KOPT-K1 (cell line): ENCODE results near the gene PEF1.

ENCODE experiments used
- H3K27ac ChIP-seq: fragments of 200-600 bp; sonication (generic); 2 replicates; pipeline ENCODE4 v1.5.1; 2016; ENCODE audit warnings: antibody characterized with exemption, mild to moderate bottlenecking, low read depth, low read length; ENCODE audit not compliant: poor library complexity, severe bottlenecking
- H3K36me3 ChIP-seq: fragments of 200-600 bp; sonication (generic); 2 replicates; pipeline ENCODE4 v1.5.1; 2017; ENCODE audit warnings: antibody characterized with exemption, mild to moderate bottlenecking, low read length, moderate library complexity; ENCODE audit not compliant: insufficient read depth
- H3K9me3 ChIP-seq: fragments of 200-600 bp; sonication (generic); 2 replicates; pipeline ENCODE4 v1.5.1; 2017; ENCODE audit warnings: antibody characterized with exemption, low read length, mild to moderate bottlenecking; ENCODE audit not compliant: insufficient read depth, poor library complexity, severe bottlenecking

The PEF1 gene

DNA sequence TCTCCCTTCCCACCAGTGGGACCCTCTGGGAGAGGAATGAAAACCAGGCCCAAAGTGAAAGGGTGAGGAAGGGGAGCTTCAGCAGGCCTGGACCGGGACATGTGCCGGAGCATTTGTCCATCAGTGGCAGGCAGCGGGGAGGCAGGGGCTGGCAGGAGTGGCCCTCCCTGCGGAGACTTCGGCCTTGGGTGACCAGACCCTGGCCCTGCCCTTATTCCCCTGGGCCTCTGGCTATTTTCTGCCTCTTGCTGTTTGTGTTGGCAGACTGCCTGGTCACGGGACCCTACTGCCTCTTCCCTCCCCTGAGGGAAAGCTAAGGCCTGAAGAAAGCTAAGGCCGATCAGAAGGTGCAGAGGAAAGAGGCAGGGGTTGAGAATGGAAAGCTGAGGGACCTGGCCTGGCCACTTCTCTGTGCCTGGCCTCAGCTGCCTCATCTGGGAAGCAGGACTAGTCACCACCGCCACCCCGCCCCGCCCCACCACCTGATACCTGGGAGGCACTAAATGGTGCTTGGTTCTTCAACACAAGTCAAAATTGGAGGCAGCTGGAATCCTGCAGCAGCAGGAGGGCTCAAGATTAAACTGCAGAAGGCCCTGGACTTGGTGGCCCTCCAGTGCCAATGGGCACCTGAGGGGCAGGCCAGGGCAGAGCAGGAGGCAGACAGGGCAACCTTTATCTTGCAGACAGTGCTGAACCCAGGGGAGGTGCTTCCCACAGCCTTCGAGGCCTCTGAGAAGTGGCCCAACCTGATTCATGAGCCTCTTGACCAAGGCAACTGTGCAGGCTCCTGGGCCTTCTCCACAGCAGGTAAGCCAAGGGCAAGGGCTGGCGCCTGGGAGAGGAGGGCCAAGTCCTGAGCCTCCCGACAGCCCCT lies 60.4 kb downstream of the PEF1 start:
- H3K36me3 ChIP-seq = no peaks in the 10 kb centered on the region
- no peaks in the 10 kb centered on the region for H3K9me3 ChIP-seq
- H3K27ac ChIP-seq = no peak overlapping the region

DNA sequence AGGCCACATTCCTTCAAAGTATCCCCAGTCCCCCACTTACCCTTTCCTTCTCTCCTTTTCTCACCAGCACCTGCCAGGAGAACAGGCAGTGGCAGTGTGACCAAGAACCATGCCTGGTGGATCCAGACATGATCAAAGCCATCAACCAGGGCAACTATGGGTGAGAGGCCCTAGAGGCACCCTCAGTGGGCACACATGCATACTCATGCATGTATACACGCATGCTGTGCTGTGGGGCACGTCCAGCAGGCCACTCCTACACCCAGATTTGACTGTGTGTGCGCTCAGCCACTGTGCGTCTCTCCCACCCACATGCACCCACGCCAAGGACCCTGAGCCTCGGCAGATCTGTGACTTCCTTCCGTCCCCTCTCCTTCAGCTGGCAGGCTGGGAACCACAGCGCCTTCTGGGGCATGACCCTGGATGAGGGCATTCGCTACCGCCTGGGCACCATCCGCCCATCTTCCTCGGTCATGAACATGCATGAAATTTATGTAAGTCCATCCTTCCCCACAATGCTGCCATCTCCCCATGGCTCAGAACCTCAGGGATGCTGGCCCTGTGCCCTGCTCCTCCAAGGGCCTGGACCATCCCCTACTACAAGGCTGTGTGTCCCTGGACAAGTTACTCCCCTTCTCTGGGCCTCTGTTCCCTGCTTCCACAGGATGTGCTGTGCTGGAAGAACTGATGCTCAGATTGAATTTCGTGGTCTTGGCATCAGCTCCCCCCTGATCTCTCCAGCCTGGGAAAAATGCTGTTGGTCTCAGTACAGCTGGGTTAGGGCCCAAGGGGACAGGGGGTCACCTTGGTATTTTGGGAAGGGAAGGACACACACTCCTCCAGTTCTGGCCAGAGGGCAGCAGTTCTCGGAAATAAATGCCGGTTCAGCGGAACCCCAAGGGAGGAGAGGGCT lies 61.3 kb downstream of the PEF1 start:
- Histone ChIP-seq H3K36me3 (no peaks in the 10 kb centered on the region), H3K27ac (no peak overlapping the region)

DNA sequence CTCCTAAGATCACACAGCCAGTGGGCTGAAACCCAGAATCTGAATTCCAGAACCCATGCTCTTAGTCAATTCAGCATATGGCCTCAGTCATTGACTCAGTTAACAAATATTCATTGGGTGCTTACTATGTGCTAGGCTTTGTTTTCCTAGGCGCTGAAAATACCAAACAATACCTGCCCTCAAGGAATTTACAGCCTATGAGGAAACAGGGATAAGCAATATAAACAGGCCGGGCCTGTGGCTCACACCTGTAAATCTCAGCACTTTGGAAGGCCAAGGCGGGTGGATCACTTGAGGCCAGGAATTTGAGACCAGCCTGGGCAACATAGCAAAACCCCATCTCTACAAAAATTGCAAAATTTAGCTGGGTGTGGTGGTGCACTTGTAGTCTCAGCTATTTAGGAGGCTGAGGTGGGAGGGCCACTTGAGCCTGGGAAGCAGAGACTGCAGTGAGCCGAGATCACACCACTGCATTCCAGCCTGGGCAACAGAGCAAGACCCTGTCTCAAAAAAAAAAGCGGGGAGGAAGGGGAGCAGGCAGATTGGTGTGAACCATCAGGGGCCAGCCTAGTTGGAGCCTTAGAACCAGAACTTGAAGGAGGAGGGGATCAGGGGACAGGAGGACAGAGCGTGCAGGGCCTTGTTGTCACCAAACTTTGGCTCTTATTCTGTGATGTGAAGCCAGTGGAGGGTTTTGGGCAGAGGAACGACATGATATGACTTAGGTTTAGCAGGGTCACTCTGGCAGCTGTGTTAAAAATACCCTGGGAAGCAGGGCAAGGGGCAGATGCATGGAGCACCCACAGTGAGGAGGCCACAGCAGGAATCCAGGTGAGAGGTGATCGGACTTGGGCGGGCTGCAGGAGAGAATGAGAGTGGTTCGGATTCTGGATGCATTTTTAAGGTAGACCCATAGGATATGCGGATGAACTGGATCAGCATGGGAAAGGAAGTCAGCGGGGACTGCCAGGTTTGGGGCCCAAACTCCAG lies 62.6 kb downstream of the PEF1 start:
- Histone ChIP-seq H3K36me3 (no peaks in the 10 kb centered on the region), H3K9me3 (no peaks in the 10 kb centered on the region), H3K27ac (no peak overlapping the region)

More for the DNA sequence above, 61.3 kb downstream of the PEF1 start:
- no peaks in the 10 kb centered on the region for H3K9me3 ChIP-seq

DNA sequence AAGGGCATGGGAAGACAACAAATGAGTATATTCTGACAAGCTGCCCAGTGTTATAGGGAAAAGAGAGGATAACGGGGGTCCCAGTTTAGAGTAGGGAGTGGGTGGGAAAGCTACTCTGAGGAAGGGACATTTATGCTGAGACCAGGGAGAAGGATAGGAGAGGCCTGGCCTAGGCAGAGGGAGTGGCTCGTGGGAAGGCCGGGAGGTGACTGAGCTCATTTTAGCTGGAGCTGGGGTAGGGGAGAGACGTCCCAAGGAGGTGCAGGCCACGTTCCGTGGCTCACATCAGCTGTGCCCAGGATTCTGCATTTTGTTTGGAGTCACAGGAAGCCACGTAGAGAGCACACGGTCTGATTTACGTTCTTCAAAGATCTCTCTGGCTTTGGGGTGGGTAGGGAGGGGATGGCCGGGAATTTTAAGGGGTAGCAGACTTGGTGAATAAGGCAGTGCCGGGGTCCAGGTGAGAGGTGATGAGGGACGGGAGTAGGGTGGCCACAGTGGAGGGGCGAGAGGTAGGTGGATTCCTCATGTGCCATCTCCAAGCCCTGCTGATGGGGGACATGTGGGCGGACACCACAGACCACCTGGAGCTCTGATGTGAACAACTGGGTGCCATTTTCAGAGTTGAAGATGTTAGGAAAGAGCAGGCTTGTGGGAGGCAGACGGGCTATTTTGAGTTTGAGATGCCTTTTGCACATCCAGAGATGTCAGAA lies 63.6 kb downstream of the PEF1 start:
- Histone ChIP-seq H3K36me3 (no peaks in the 10 kb centered on the region), H3K9me3 (no peaks in the 10 kb centered on the region), H3K27ac (no peak overlapping the region)

DNA sequence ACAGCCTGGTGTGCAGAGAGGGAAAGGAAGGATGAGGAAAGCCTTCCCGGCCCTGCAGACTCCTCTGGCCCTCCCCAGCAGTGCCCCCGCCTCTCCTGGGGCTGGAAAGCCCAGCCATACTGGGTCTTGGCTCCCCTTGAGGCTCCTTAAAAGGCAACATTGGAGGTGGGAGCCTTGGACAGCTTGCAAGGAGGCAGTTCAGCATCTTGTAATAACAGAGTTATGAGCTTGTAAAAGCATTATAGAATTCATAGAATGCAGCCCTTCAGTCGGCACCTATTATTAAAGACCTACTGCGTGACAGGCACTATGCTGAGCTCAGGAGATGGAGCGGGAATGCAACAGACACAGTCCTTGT lies 64.2 kb downstream of the PEF1 start:
- no peaks in the 10 kb centered on the region for H3K9me3 ChIP-seq

More for the DNA sequence above, 64.2 kb downstream of the PEF1 start:
- no peak overlapping the region for H3K27ac ChIP-seq
- H3K36me3 ChIP-seq = no peaks in the 10 kb centered on the region
